ENCODE results near the gene SLC25A17. TPM values are rescaled to one million over a fixed set of nuclear protein-coding genes. Genes with fewer than 3 reads are reported as not detected.

Gene SLC25A17
- total RNA-seq, 1 donor from 2014 or later, result 4.8 TPM

DNA sequence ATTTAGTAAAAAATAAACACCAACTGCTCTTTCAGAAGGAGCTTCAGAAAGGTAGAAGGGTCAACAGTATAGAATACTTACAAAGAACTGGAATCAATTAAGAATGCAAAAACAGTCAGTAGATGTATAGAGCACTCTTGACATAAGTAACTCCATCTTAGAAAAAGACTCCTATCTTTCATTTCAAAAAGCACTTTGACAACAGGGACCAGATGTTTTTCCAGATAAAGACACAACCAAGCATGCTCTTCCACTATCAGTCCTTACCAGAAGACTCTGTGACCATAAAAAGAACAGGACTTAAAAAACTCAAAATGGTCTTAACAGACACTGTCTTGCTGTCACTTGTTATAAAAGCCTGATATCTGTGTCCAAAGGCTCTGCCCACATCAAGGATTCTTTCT, 5.2 kb downstream of the SLC25A17 start:
- H3K36me3 ChIP-seq, result no peaks in the 10 kb centered on the region
- TF ChIP-seq, protein P1, sequence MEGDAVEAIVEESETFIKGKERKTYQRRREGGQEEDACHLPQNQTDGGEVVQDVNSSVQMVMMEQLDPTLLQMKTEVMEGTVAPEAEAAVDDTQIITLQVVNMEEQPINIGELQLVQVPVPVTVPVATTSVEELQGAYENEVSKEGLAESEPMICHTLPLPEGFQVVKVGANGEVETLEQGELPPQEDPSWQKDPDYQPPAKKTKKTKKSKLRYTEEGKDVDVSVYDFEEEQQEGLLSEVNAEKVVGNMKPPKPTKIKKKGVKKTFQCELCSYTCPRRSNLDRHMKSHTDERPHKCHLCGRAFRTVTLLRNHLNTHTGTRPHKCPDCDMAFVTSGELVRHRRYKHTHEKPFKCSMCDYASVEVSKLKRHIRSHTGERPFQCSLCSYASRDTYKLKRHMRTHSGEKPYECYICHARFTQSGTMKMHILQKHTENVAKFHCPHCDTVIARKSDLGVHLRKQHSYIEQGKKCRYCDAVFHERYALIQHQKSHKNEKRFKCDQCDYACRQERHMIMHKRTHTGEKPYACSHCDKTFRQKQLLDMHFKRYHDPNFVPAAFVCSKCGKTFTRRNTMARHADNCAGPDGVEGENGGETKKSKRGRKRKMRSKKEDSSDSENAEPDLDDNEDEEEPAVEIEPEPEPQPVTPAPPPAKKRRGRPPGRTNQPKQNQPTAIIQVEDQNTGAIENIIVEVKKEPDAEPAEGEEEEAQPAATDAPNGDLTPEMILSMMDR (IDR thresholded peaks at IDR 0.05; ENCODE audit: borderline replicate concordance), result no peak
- H3K27ac ChIP-seq (replicated peaks), result no peak overlapping the region
- intact Hi-C loops (cut with micrococcal nuclease), result no loop called here
- no peaks in the 10 kb centered on the region for H3K9me3 ChIP-seq (replicated peaks)
- no peak for DNase-seq
- no peak overlapping the region for H3K4me3 ChIP-seq
- H3K4me1 ChIP-seq, result peaks cover 22% of the 10 kb centered on the region
- H3K27me3 ChIP-seq (ENCODE audit: low read depth), result no peaks in the 10 kb centered on the region

DNA sequence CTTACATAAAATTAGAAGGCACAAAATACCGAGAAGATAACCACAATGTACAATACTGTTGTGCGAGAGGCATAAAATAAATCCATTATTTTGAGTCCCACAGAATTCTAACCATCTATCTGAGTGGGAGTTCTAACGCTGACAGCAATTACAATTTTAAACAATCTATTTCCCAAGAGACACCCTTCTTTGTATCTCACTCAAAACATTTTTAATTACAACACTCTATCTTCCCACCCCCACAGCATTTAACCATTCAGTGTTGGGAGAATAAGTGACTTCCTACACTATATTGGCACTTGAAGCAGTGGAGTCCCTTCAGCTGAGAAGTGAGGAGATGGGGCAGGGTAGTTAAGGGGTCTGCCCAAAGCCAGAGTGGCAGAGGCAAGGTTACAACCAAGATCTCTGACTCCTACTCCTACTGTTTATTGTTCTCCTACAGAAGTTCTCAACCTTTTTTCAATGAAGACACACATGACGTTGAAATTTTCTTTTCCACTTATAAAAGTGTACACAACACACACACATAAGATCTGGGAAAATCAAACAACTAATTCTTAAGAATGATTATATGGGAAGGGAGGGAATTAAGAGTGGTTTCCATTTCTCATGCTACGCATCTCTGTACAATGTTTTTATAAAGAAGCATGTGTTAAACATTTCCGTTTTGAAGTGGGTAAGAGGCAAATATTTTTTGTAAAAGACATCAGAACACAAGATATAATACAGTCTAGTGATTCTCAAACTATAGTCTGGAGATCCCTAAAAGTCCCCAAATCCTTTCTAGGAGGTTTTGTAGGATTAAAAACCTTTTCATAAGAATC, 10.9 kb downstream of the SLC25A17 start:
- Histone ChIP-seq H3K4me3 (no peak overlapping the region), H3K4me1 (peaks cover 3% of the 10 kb centered on the region), H3K27me3 (ENCODE audit: low read depth) (no peaks in the 10 kb centered on the region), H3K27ac (replicated peaks) (no peak overlapping the region), H3K36me3 (peaks cover 8% of the 10 kb centered on the region), H3K9me3 (replicated peaks) (no peaks in the 10 kb centered on the region)
- no peak for DNase-seq
- intact Hi-C loops (cut with micrococcal nuclease), result no loop called here
- TF ChIP-seq, protein P1 (IDR thresholded peaks at IDR 0.05; ENCODE audit: borderline replicate concordance), result no peak

DNA sequence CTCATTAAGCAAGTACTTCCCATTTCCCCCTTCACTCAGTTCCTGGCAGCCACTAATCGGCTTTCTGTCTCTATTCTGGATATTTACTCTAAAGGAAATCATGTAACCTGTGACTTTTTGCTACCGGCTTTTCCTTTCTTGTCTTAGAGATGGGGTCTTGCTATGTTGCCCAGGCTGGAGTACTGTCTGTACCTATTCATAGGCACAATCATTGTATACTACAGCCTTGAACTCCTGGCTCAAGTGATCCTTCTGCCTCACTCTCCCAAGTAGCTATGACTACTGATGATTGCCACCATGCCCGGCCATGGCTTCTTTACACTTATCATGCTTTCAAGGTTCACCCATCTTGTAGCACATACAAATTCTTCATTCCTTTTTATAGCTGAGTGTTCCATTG, 12.4 kb downstream of the SLC25A17 start:
- Histone ChIP-seq H3K4me3 (no peak overlapping the region), H3K27me3 (ENCODE audit: low read depth) (no peaks in the 10 kb centered on the region), H3K9me3 (replicated peaks) (no peaks in the 10 kb centered on the region), H3K36me3 (peaks cover 8% of the 10 kb centered on the region), H3K27ac (replicated peaks) (no peak overlapping the region), H3K4me1 (peaks cover 3% of the 10 kb centered on the region)
- TF ChIP-seq, protein P1 (IDR thresholded peaks at IDR 0.05; ENCODE audit: borderline replicate concordance), result no peak
- DNase-seq, result no peak
- intact Hi-C loops (cut with micrococcal nuclease), result no loop called here

DNA sequence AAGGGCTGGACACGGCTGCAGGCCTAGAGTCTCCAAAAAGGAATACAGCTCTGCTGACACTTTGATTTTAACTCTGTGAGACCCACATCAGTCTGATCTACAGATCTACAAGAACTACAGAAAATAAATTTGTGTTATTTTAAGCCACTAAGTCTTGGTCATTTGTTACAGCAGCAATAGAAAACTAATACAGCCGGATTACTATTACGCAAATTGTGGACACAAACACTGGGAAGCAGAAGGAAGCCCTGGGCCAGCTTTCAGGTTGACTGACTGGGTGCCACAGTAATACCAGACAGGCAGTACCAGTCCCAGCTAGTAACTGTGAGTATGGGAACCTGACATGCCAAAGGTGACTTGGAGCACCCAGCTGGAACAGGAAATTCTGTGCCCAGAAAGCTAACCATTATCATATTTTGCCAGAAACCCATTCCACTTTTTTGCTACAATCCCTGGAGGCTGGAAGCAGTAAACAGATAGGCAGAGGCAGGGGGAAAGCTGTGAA, 13.4 kb downstream of the SLC25A17 start:
- H3K27ac ChIP-seq (replicated peaks), result no peak overlapping the region
- no peak overlapping the region for H3K4me3 ChIP-seq
- intact Hi-C loops (cut with micrococcal nuclease), result no loop called here
- H3K9me3 ChIP-seq (replicated peaks), result no peaks in the 10 kb centered on the region
- no peak for DNase-seq
- peaks cover 8% of the 10 kb centered on the region for H3K36me3 ChIP-seq
- no peaks in the 10 kb centered on the region for H3K27me3 ChIP-seq (ENCODE audit: low read depth)
- TF ChIP-seq, protein P1 (IDR thresholded peaks at IDR 0.05; ENCODE audit: borderline replicate concordance), result no peak
- H3K4me1 ChIP-seq, result peaks cover 3% of the 10 kb centered on the region

DNA sequence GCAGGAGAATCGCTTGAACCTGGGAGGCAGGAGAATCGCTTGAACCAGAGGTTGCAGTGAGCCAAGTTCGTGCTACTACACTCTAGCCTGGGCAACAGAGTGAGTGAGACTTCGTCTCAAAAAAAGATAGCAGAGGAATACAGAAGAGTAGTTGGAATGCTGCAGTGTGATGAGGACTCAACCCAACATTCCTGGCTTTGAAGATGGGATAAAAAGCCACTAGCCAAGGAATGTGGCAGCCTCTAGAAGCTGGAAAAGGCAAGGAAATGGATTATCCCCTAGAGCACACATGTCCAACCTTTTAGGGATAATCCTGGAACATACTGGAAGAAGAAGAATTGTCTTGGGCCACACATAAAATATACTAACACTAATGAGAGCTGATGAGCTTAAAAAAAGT, 13.9 kb downstream of the SLC25A17 start:
- TF ChIP-seq, protein P1 (IDR thresholded peaks at IDR 0.05; ENCODE audit: borderline replicate concordance), result no peak
- H3K36me3 ChIP-seq, result peaks cover 8% of the 10 kb centered on the region
- no peak overlapping the region for H3K27ac ChIP-seq (replicated peaks)
- H3K4me1 ChIP-seq, result peaks cover 3% of the 10 kb centered on the region
- H3K9me3 ChIP-seq (replicated peaks), result no peaks in the 10 kb centered on the region
- no peak for DNase-seq
- no peak overlapping the region for H3K4me3 ChIP-seq
- no peaks in the 10 kb centered on the region for H3K27me3 ChIP-seq (ENCODE audit: low read depth)
- intact Hi-C loops (cut with micrococcal nuclease), result no loop called here
